Suprapubic skin (tissue), 4 donors: Measurements from ENCODE around the gene RPS24.

Experiments used
- EP300 ChIP-seq: sonication (generic); formaldehyde crosslinking; IDR thresholded peaks from one replicate; pipeline ENCODE4 v1.6.1; 2017; ENCODE audit warnings: antibody characterized with exemption
- POLR2AphosphoS5 ChIP-seq, 3 donors: sonication (generic); formaldehyde crosslinking; IDR thresholded peaks; one replicate each; pipeline ENCODE4 v1.6.1; 2017; ENCODE audit warnings: antibody characterized with exemption in 3 of 3
- TF ChIP-seq, protein P1 (sequence below), 2 donors: fragments of 200-600 bp in 1 of 2; fragments of 450-650 bp in 1 of 2; sonication (generic) in 1 of 2; IDR thresholded peaks; one replicate each; pipeline ENCODE4 v1.5.1; 2016 to 2019; ENCODE audit warnings: antibody characterized with exemption in 2 of 2, mild to moderate bottlenecking in 1 of 2, moderate library complexity in 1 of 2

DNA sequence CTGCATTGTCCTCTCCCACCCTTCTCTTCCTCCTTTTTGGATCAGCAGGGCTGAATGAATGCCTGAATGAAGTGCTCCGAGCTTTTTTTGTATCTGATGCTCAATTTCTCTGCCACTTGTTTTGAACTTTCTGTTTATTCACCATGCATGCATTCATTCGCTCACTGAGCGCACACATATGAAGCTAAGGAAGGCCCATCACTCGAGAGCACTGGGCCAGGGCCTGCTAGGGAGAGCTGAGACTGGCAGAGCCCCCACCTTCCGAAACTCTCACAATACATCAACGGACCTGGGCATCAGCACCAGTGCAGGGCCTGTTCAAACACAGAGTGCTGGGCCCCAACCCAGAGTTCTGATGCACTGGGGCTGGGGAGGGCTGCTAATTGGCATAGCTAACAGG, 45.7 kb downstream of the RPS24 start:
- TF ChIP-seq POLR2AphosphoS5 (IDR thresholded peaks at IDR 0.05) (no peak), EP300 (no peak)
- TF ChIP-seq, protein P1, sequence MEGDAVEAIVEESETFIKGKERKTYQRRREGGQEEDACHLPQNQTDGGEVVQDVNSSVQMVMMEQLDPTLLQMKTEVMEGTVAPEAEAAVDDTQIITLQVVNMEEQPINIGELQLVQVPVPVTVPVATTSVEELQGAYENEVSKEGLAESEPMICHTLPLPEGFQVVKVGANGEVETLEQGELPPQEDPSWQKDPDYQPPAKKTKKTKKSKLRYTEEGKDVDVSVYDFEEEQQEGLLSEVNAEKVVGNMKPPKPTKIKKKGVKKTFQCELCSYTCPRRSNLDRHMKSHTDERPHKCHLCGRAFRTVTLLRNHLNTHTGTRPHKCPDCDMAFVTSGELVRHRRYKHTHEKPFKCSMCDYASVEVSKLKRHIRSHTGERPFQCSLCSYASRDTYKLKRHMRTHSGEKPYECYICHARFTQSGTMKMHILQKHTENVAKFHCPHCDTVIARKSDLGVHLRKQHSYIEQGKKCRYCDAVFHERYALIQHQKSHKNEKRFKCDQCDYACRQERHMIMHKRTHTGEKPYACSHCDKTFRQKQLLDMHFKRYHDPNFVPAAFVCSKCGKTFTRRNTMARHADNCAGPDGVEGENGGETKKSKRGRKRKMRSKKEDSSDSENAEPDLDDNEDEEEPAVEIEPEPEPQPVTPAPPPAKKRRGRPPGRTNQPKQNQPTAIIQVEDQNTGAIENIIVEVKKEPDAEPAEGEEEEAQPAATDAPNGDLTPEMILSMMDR (IDR thresholded peaks at IDR 0.05), result no peak
